MCF 10A (cell line): ENCODE results near the gene ACTL9. TPM values are rescaled to one million over a fixed set of nuclear protein-coding genes. Genes with fewer than 3 reads are reported as not detected.

Experiments used
- BruUV-seq: library from RNA; stranded (reverse); fragments of 400-500 nt; replicated peaks from 2 replicates; lab custom pipeline; 2021; lab: Mats Ljungman, UMichigan
- CTCF ChIA-PET: fragments of 300-600 bp; sonication (Branson Sonifier 250); formaldehyde crosslinking; extraction: SDS; loops from one replicate; lab custom pipeline; 2021; ENCODE audit warnings: antibody characterized with exemption, inconsistent platforms; lab: Yijun Ruan, JAX
- POLR2A ChIA-PET: fragments of 300-600, 350-650 bp; sonication (Branson Sonifier 250); formaldehyde crosslinking; extraction: SDS; loops from one replicate; lab custom pipeline; 2020; ENCODE audit warnings: antibody characterized with exemption, inconsistent platforms; lab: Yijun Ruan, JAX
- DNase-seq: peaks from one replicate; pipeline ENCODE4 v3.0.0-alpha.2; 2018; ENCODE audit not compliant: unreplicated experiment
- H3K27ac Mint-ChIP-seq: one replicate; pipeline ENCODE4 v1.8.0; 2022; ENCODE audit warnings: mild to moderate bottlenecking, low read depth, mixed read lengths; ENCODE audit not compliant: unreplicated experiment
- H3K27me3 Mint-ChIP-seq: one replicate; pipeline ENCODE4 v1.8.0; 2022; ENCODE audit warnings: mixed read lengths; ENCODE audit not compliant: insufficient read depth, unreplicated experiment
- H3K36me3 Mint-ChIP-seq: one replicate; pipeline ENCODE4 v1.8.0; 2022; ENCODE audit warnings: mild to moderate bottlenecking, moderate library complexity, mixed read lengths; ENCODE audit not compliant: insufficient read depth, unreplicated experiment
- H3K4me1 Mint-ChIP-seq: one replicate; pipeline ENCODE4 v1.8.0; 2022; ENCODE audit warnings: mixed read lengths; ENCODE audit not compliant: insufficient read depth, unreplicated experiment
- H3K4me3 Mint-ChIP-seq: one replicate; pipeline ENCODE4 v1.8.0; 2022; ENCODE audit warnings: mild to moderate bottlenecking, moderate library complexity, mixed read lengths; ENCODE audit not compliant: unreplicated experiment
- H3K9me3 Mint-ChIP-seq: one replicate; pipeline ENCODE4 v1.8.0; 2022; ENCODE audit warnings: mixed read lengths; ENCODE audit not compliant: unreplicated experiment
- intact Hi-C: fragments of 100-400 bp; cut with micrococcal nuclease; formaldehyde crosslinking; loops from 2 replicates; pipeline ENCODE4 v1.14.1; 2022
- total RNA-seq: library from RNA; stranded (reverse); gene quantifications from 2 replicates; pipeline ENCODE4 v1.2.3, GENCODE V29; 2022
- TF ChIP-seq, protein P1 (sequence below): fragments of 200-600 bp; IDR thresholded peaks from one replicate; pipeline ENCODE4 v1.8.0; 2022; ENCODE audit warnings: antibody characterized with exemption, mild to moderate bottlenecking; ENCODE audit not compliant: unreplicated experiment

ACTL9 gene
- total RNA-seq, 1 experiment from 2014 or later: not detected

DNA sequence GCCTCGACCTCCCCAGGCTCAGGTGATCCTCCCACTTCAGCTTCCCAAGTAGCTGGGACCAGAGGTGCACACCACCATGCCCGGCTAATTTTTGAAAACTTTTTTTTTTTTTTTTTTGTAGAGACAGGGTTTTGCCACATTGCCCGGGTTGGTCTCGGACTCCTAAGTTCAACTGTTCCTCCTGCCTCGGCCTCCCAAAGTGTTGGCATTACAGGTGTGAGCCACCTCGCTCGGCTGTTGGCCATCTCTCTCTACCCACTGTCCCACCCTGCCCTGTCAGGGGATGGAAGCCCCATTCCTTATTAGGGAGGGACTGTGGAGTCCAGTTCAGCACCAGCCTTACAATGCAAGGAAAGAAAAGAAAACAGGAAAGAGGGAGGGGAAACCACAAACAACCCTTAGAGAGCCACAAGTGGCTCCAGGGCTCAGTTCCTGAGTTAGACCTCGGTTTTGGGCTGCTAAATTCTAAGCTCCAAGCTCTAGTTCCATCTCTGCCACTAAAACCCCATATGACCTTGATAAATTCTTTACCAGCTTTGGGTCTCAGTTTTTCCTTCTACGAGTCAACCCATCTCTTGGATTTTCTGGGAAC, 31.7 kb downstream of the ACTL9 start:
- TF ChIP-seq, protein P1, sequence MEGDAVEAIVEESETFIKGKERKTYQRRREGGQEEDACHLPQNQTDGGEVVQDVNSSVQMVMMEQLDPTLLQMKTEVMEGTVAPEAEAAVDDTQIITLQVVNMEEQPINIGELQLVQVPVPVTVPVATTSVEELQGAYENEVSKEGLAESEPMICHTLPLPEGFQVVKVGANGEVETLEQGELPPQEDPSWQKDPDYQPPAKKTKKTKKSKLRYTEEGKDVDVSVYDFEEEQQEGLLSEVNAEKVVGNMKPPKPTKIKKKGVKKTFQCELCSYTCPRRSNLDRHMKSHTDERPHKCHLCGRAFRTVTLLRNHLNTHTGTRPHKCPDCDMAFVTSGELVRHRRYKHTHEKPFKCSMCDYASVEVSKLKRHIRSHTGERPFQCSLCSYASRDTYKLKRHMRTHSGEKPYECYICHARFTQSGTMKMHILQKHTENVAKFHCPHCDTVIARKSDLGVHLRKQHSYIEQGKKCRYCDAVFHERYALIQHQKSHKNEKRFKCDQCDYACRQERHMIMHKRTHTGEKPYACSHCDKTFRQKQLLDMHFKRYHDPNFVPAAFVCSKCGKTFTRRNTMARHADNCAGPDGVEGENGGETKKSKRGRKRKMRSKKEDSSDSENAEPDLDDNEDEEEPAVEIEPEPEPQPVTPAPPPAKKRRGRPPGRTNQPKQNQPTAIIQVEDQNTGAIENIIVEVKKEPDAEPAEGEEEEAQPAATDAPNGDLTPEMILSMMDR: no peak
- ChIA-PET CTCF (interaction anchor here (1.5 kb wide), 1 partner anchor 13 kb away, joined by 5 read pairs; no protein-coding TSS in a partner anchor), POLR2A (interaction anchor here (0.7 kb wide), 1 partner anchor 21 kb away, joined by 5 read pairs; no protein-coding TSS in a partner anchor)
- Mint-ChIP-seq H3K36me3 (no peaks in the 10 kb centered on the region), H3K27ac (no peak overlapping the region), H3K4me3 (no peak overlapping the region), H3K9me3 (peaks cover 8% of the 10 kb centered on the region), H3K4me1 (no peaks in the 10 kb centered on the region), H3K27me3 (no peaks in the 10 kb centered on the region)
- no peak for DNase-seq
- no TSS peak for BruUV-seq
- intact Hi-C loops: no loop called here

DNA sequence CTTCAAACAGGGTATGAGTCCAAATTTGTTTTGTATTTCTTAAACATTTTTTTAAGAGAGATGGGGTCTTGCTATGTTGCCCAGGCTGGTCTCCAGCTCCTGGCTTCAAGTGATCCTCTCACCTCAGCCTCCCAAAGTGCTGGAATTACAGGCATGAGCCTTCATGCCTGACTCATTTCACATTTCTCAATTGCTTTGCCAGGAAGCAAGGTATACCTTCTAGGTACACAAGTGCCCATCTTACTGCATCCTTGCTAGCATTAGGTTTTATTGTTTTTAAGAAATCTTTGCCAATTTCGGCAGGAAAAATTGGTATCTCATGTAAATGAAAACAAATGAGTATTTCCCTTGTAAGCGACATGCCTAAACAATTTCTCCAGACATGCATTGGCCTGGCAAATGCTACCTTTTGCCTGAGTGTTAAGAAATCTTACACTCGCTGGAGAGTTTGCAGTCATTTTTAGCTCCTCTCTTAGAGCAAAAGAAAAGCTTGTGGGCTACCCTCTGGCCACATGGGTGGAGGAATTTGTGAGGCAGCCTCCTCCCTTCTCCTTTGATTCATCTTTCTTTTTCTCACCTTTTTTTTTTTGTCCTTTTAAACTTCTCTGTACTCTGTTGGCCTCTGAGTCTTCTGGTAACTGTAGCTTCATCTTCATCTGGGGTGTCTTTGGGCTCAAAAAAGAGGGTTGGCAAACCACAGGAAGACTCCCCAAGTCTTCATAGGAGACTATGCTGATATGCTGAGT, 33.0 kb downstream of the ACTL9 start:
- TF ChIP-seq, protein P1: no peak
- H3K4me3 Mint-ChIP-seq: no peak overlapping the region
- BruUV-seq: no TSS peak
- no peak for DNase-seq
- H3K27me3 Mint-ChIP-seq: no peaks in the 10 kb centered on the region
- no peaks in the 10 kb centered on the region for H3K4me1 Mint-ChIP-seq
- ChIA-PET POLR2A (no interaction called here), CTCF (interaction anchor here (0.8 to 3.4 kb wide), 2 partner anchors 11 to 960 kb away, joined by 5 to 15 read pairs; no protein-coding TSS in a partner anchor)
- no peaks in the 10 kb centered on the region for H3K36me3 Mint-ChIP-seq
- intact Hi-C loops: no loop called here
- no peak overlapping the region for H3K27ac Mint-ChIP-seq
- peaks cover 9% of the 10 kb centered on the region for H3K9me3 Mint-ChIP-seq

DNA sequence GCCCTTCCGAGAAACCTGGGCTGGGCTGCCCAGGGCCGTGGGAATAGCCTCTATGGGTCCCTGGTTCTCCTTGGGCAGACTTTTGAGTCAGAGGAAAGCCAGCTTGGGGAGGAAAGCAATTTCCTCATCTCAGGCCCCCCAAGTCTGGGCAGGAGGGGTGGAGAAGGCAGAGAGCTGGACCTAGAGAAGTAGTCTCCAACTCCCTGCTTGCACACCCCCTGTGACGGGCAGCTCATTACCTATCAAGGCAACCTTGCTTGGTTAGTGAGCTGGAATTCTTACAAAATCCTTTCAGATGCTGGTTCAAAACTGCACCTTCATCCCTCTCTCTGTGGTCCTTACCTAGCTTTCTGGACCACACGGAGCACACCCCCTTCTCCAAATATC, 33.9 kb downstream of the ACTL9 start:
- no TSS peak for BruUV-seq
- DNase-seq: no peak
- TF ChIP-seq, protein P1: no peak
- H3K36me3 Mint-ChIP-seq: no peaks in the 10 kb centered on the region
- no peaks in the 10 kb centered on the region for H3K27me3 Mint-ChIP-seq
- no peak overlapping the region for H3K4me3 Mint-ChIP-seq
- ChIA-PET CTCF (interaction anchor here (0.5 to 3.4 kb wide), 3 partner anchors 10 to 613 kb away, joined by 3 to 15 read pairs (median 3); no protein-coding TSS in a partner anchor), POLR2A (no interaction called here)
- H3K4me1 Mint-ChIP-seq: no peaks in the 10 kb centered on the region
- intact Hi-C loops: no loop called here
- H3K9me3 Mint-ChIP-seq: peaks cover 9% of the 10 kb centered on the region
- H3K27ac Mint-ChIP-seq: no peak overlapping the region
